GM10248 (cell line): ENCODE results near the gene ITGA2B.

Experiments
- CTCF ChIA-PET: fragments of 300-600 bp; sonication (Branson Sonifier 250); formaldehyde crosslinking; extraction: SDS; loops from one replicate; lab custom pipeline; 2021; ENCODE audit warnings: antibody characterized with exemption; lab: Yijun Ruan, JAX
- POLR2A ChIA-PET: fragments of 350-650 bp; sonication (Branson Sonifier 250); formaldehyde crosslinking; extraction: SDS; loops from one replicate; lab custom pipeline; 2020; ENCODE audit warnings: antibody characterized with exemption; lab: Yijun Ruan, JAX
- DNase-seq: peaks from one replicate; pipeline ENCODE4 v3.0.0; 2012; ENCODE audit errors: extremely low spot score
- CTCF ChIP-seq: IDR thresholded peaks from 2 replicates; pipeline ENCODE4 v1.5.1; 2012; ENCODE audit warnings: mild to moderate bottlenecking, low read depth; ENCODE audit errors: extremely low read depth, missing control alignments, control extremely low read depth

The ITGA2B gene

GRCh38 chr17:44385287-44386181 lies 3.9 kb downstream of the ITGA2B start:
- DNase-seq: peak; percentile 93
- CTCF ChIA-PET: interaction anchor here (0.7 to 2.7 kb wide), 10 partner anchors 8 to 175 kb away, joined by 3 to 15 read pairs (median 5); no protein-coding TSS in a partner anchor
- peak; percentile 4 for TF ChIP-seq CTCF
- POLR2A ChIA-PET: interaction anchor here (0.5 kb wide), 1 partner anchor 40 kb away, joined by 3 read pairs; no protein-coding TSS in a partner anchor

GRCh38 chr17:44384823-44385286 lies 4.6 kb downstream of the ITGA2B start:
- ChIA-PET POLR2A (no interaction called here), CTCF (interaction anchor here (0.8 to 2.7 kb wide), 8 partner anchors 9 to 175 kb away, joined by 3 to 15 read pairs (median 6); no protein-coding TSS in a partner anchor)
- TF ChIP-seq CTCF: no peak
- DNase-seq: no peak

- POLR2A ChIA-PET: no interaction called here
- TF ChIP-seq CTCF: no peak
- DNase-seq: no peak
- CTCF ChIA-PET: interaction anchor here (1.2 to 2.6 kb wide), 4 partner anchors 10 to 174 kb away, joined by 4 to 10 read pairs (median 6); no protein-coding TSS in a partner anchor
Observed at GRCh38 chr17:44384281-44384822, 5.1 kb downstream of the ITGA2B start.

GRCh38 chr17:44383861-44384260 lies 5.6 kb downstream of the ITGA2B start:
- DNase-seq: no peak
- POLR2A ChIA-PET: no interaction called here
- no peak for TF ChIP-seq CTCF
- CTCF ChIA-PET: interaction anchor here (1.3 kb wide), 1 partner anchor 39 kb away, joined by 3 read pairs; the partner anchor contains the start of gene GRN

GRCh38 chr17:44383363-44383762 lies 6.1 kb downstream of the ITGA2B start:
- no peak for DNase-seq
- no peak for TF ChIP-seq CTCF
- POLR2A ChIA-PET: no interaction called here
- CTCF ChIA-PET: interaction anchor here (1.3 kb wide), 1 partner anchor 39 kb away, joined by 3 read pairs; the partner anchor contains the start of gene GRN

GRCh38 chr17:44382917-44383316 lies 6.5 kb downstream of the ITGA2B start:
- no peak for TF ChIP-seq CTCF
- DNase-seq: no peak
- ChIA-PET CTCF (interaction anchor here (1.3 kb wide), 1 partner anchor 38 kb away, joined by 3 read pairs; the partner anchor contains the start of gene GRN), POLR2A (interaction anchor here (0.5 kb wide), 1 partner anchor 19 kb away, joined by 5 read pairs; the partner anchor contains the start of gene FAM171A2)
